Stimulated activated naive CD8-positive, alpha-beta T cell treated with anti-CD3 and anti-CD28 coated beads, Interleukin-15, Interleukin-2, amounts not matched to agents 100 ng/mL and 50 ng/mL, for 24 hours (primary cell): ENCODE results near the gene PAX7.

ENCODE experiments used
- H3K27ac Mint-ChIP-seq: one replicate; pipeline ENCODE4 v1.8.0; 2021; ENCODE audit warnings: mild to moderate bottlenecking, mixed read lengths
- H3K27me3 Mint-ChIP-seq: one replicate; pipeline ENCODE4 v1.8.0; 2021; ENCODE audit warnings: mixed read lengths
- H3K36me3 Mint-ChIP-seq: one replicate; pipeline ENCODE4 v1.8.0; 2021; ENCODE audit warnings: low read depth, mixed read lengths
- H3K4me1 Mint-ChIP-seq: one replicate; pipeline ENCODE4 v1.8.0; 2021; ENCODE audit warnings: low read depth, mixed read lengths
- H3K4me3 Mint-ChIP-seq: one replicate; pipeline ENCODE4 v1.8.0; 2021; ENCODE audit warnings: mild to moderate bottlenecking, mixed read lengths
- H3K9me3 Mint-ChIP-seq: one replicate; pipeline ENCODE4 v1.8.0; 2021; ENCODE audit warnings: mixed read lengths

The PAX7 gene

GRCh38 chr1:18643154-18644012, 12.7 kb downstream of the PAX7 start:
- Mint-ChIP-seq H3K4me1 (peaks cover 29% of the 10 kb centered on the region), H3K27me3 (peaks cover 82% of the 10 kb centered on the region), H3K36me3 (no peaks in the 10 kb centered on the region), H3K9me3 (no peaks in the 10 kb centered on the region), H3K4me3 (peak overlapping the region; percentile 45), H3K27ac (no peak overlapping the region)

DNA sequence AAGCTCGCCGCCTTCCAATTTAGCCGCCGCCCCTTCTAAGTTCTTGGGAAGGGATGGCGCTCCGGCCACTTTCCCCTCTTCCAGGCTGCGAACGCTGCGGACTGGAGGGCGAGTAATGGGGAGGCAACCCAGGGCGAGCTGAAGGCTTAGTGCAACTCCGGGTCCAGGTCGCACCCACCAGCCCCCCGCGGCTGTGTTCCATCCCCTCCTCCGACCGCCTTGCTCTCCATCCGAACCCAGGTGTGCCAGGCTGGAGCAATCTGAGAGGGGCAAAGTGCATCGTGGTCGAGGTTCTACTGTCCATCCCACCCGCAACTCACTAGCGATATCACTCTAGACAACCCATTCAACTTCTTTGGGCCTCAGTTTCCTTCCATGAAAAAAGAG, 13.4 kb downstream of the PAX7 start:
- Mint-ChIP-seq H3K4me1 (peaks cover 29% of the 10 kb centered on the region), H3K9me3 (no peaks in the 10 kb centered on the region), H3K27me3 (peaks cover 82% of the 10 kb centered on the region), H3K27ac (no peak overlapping the region), H3K4me3 (no peak overlapping the region), H3K36me3 (no peaks in the 10 kb centered on the region)

- no peak overlapping the region for H3K27ac Mint-ChIP-seq
- no peaks in the 10 kb centered on the region for H3K9me3 Mint-ChIP-seq
- H3K27me3 Mint-ChIP-seq = peaks cover 81% of the 10 kb centered on the region
These were observed 13.8 kb downstream of the PAX7 start for GRCh38 chr1:18644446-18644845.

DNA sequence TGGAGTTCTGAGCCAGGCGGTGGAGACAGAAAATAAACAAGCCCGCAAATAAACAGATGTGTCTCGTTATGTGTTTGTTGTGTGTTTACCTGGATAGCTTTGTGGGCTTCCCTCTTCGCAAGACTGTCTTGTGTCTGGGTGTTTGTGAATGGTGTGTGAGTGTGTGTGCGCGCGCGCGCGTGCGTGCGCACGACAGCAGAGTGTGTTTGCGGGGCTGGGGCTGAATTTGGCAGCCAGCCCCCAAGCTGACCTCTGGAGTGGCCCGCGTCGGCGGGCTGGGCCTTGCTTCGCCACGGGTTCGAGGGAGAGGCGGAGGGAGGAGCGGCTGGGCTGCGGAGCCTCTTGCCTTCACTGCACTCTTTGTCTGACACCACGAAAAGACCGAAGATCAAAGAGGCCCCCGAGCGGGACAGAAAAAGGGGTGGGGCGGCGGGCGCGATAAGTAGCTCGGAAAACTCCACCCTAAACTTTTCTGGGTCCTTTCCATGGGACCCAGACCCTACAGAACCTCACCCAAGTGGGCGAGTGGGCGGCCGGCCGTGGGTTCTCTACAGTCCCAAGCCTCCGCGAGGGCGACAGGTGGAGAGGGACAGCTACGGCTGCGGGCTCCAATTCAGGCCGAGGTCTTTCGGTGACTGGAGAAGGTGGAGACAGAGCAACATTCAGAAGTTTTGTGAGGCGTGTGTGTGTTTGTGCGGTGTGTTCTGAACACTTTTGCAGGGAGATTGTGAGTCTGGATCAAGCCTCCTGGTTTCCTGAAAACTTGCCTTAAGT, 14.5 kb downstream of the PAX7 start:
- Mint-ChIP-seq H3K4me3 (no peak overlapping the region), H3K36me3 (no peaks in the 10 kb centered on the region), H3K4me1 (peaks cover 22% of the 10 kb centered on the region), H3K27ac (no peak overlapping the region), H3K27me3 (peaks cover 80% of the 10 kb centered on the region), H3K9me3 (no peaks in the 10 kb centered on the region)

More at GRCh38 chr1:18644446-18644845, 13.8 kb downstream of the PAX7 start:
- Mint-ChIP-seq H3K4me1 (peaks cover 29% of the 10 kb centered on the region), H3K4me3 (no peak overlapping the region), H3K36me3 (no peaks in the 10 kb centered on the region)

GRCh38 chr1:18645747-18646090, 15.1 kb downstream of the PAX7 start:
- peaks cover 17% of the 10 kb centered on the region for H3K4me1 Mint-ChIP-seq
- H3K36me3 Mint-ChIP-seq = no peaks in the 10 kb centered on the region
- no peak overlapping the region for H3K4me3 Mint-ChIP-seq
- peaks cover 79% of the 10 kb centered on the region for H3K27me3 Mint-ChIP-seq
- no peak overlapping the region for H3K27ac Mint-ChIP-seq
- H3K9me3 Mint-ChIP-seq = no peaks in the 10 kb centered on the region

DNA sequence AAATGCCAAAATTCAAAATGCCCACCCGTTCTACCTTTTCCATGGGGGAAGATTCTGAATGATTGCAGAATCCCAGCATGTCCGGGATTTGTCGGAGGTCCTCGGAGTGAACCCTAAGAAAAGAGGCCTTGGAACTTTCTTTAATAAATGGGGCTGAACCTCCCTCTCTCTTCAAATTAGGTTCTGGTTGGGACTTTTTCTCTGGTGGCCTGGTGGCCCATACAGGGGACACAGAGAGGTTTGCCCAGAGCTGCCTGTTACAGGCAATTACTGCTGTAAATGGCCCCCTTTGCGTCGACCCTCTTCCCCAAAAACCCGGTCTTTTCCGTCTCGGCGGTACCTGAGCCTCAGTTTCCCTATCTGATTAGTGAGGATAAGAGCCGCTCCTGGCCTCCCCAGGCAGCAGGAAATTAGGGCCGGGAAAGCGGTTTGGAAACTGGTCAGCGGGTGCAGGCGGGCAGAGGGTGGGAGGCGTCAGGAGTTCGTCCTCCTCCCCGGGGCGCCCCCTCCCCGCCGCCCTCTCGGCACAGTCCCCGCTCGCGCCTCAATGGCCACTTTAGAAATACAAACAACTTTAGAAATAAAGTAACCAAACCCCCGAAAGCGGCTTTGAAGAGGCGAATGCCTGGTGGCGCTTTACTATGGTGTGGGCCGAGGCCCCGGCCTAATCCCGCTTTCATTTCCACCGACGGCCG, 15.6 kb downstream of the PAX7 start:
- peaks cover 75% of the 10 kb centered on the region for H3K27me3 Mint-ChIP-seq
- H3K27ac Mint-ChIP-seq = no peak overlapping the region
- no peak overlapping the region for H3K4me3 Mint-ChIP-seq
- no peaks in the 10 kb centered on the region for H3K36me3 Mint-ChIP-seq
- no peaks in the 10 kb centered on the region for H3K9me3 Mint-ChIP-seq
- H3K4me1 Mint-ChIP-seq = peaks cover 17% of the 10 kb centered on the region

- Mint-ChIP-seq H3K36me3 (no peaks in the 10 kb centered on the region), H3K4me3 (no peak overlapping the region), H3K27me3 (peaks cover 68% of the 10 kb centered on the region), H3K9me3 (no peaks in the 10 kb centered on the region), H3K27ac (no peak overlapping the region), H3K4me1 (peaks cover 17% of the 10 kb centered on the region)
These were observed 16.3 kb downstream of the PAX7 start for GRCh38 chr1:18646786-18647410.

DNA sequence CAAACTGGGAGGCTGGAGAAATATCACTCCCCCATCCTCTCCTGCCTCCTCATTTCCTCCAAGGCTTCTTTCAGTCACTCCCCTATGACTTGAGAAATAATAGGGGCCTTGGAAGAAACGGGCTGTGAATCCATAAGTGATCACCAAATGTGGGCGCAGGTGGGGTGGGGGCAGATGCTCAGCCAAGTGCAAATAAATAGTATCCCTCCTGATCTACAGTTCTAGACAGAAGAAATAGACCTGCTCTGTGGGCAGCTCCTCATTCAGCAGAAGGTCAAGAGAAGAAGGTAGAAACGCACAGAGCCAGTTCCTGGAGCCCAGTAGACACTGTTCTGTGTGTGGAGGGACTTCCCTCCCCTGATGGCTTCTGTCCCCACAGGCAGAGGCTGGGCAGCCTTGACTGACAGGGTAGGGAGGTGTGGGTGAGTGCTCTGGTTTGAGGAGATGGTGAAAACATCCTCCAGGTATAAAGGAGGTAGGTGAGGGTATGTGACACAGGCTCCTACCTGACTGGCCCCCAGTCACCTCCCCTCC, 17.1 kb downstream of the PAX7 start:
- no peaks in the 10 kb centered on the region for H3K9me3 Mint-ChIP-seq
- H3K4me3 Mint-ChIP-seq = no peak overlapping the region
- peaks cover 69% of the 10 kb centered on the region for H3K27me3 Mint-ChIP-seq
- peaks cover 24% of the 10 kb centered on the region for H3K4me1 Mint-ChIP-seq
- no peaks in the 10 kb centered on the region for H3K36me3 Mint-ChIP-seq
- H3K27ac Mint-ChIP-seq = no peak overlapping the region

DNA sequence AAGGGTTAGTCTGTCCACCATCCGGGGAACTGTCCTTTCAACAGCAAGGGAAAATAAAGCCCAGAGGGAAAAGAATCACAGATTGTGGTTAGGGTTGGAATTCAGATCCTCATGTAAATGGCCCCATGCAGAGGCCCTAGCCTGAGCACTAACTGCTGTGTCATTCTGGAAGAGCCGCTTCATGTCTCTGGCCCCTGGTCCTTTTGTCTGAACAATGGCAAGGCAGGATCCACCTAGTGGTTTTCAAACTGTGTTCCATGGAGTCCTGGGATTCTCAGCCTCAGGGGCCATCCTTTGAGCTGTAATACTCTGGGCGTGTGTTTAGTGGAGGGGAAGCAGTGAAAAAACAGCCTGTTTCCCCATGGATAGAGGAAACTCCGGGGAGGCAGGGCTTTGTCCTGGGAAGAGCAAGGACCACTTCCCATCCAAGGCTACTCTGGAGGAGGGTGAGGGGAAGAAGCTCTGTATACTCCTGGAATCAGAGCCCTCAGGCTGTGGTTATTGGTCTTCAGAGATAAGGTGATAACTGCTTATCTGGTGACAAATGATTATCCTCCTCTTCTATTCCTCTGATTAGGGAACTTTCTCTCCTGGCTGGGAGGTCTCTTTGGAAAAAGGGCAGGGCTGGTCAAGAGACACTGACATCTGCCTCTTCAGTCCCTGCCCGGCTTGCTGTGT, 19.2 kb downstream of the PAX7 start:
- peaks cover 37% of the 10 kb centered on the region for H3K4me1 Mint-ChIP-seq
- H3K27me3 Mint-ChIP-seq = peaks cover 68% of the 10 kb centered on the region
- no peaks in the 10 kb centered on the region for H3K36me3 Mint-ChIP-seq
- H3K4me3 Mint-ChIP-seq = no peak overlapping the region
- no peaks in the 10 kb centered on the region for H3K9me3 Mint-ChIP-seq
- no peak overlapping the region for H3K27ac Mint-ChIP-seq

- Mint-ChIP-seq H3K4me1 (peaks cover 33% of the 10 kb centered on the region), H3K27me3 (peaks cover 53% of the 10 kb centered on the region), H3K36me3 (no peaks in the 10 kb centered on the region), H3K9me3 (no peaks in the 10 kb centered on the region), H3K27ac (no peak overlapping the region), H3K4me3 (no peak overlapping the region)
These were observed 21.1 kb downstream of the PAX7 start for GRCh38 chr1:18651713-18652112.

DNA sequence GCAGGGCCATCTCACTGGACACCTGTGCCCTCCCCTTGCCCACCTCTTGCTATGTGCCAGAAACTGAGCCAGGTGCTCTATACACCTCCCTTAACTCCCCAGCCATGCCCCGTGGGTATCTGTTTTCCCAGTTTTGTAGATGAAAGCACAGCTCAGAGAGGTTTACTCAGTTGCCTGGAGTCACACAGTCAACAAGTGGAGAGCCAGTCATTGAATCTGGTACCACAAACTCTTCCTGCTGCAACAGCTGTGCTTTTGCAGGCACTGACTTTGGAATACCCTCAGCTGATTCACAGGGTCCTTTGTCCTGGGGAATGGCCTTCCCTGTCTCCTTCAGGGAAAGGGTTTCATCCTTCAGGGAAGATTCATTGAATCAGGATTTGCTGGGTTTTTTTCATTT, 22.1 kb downstream of the PAX7 start:
- Mint-ChIP-seq H3K9me3 (no peaks in the 10 kb centered on the region), H3K4me3 (no peak overlapping the region), H3K27me3 (peaks cover 47% of the 10 kb centered on the region), H3K4me1 (peaks cover 33% of the 10 kb centered on the region), H3K36me3 (no peaks in the 10 kb centered on the region), H3K27ac (no peak overlapping the region)

DNA sequence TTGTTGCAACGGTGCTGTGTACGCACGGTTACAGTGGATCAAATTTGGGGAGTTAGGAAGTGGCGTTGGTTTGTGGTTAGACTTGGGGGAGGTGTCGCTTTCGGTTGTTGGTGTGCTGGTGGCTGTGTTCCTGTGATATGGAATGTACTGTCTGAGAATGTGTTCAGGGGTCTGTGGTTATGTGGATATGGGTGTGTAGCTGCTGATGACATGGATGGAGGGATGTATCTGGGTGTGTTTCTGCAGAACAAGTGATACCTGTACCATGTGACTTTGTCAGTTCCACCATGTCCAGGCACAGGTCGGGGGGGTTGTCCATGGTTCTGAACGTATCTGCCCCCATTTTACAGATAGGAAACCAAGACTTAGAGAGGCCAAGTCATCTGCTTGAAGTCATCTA, 22.7 kb downstream of the PAX7 start:
- Mint-ChIP-seq H3K27ac (no peak overlapping the region), H3K9me3 (no peaks in the 10 kb centered on the region), H3K27me3 (peaks cover 42% of the 10 kb centered on the region), H3K36me3 (no peaks in the 10 kb centered on the region), H3K4me3 (no peak overlapping the region), H3K4me1 (peaks cover 33% of the 10 kb centered on the region)

GRCh38 chr1:18653916-18654315, 23.3 kb downstream of the PAX7 start:
- Mint-ChIP-seq H3K27ac (no peak overlapping the region), H3K36me3 (no peaks in the 10 kb centered on the region), H3K9me3 (no peaks in the 10 kb centered on the region), H3K27me3 (peaks cover 37% of the 10 kb centered on the region), H3K4me3 (no peak overlapping the region), H3K4me1 (peaks cover 33% of the 10 kb centered on the region)

GRCh38 chr1:18654599-18654998, 24.0 kb downstream of the PAX7 start:
- Mint-ChIP-seq H3K27ac (no peak overlapping the region), H3K9me3 (no peaks in the 10 kb centered on the region), H3K4me3 (no peak overlapping the region), H3K27me3 (peaks cover 31% of the 10 kb centered on the region), H3K4me1 (peaks cover 33% of the 10 kb centered on the region), H3K36me3 (no peaks in the 10 kb centered on the region)
